GM20431 (cell line): ENCODE measurements around the gene SLC39A8.
"Not testable (repeated sequence)": the region's sequence is repeated elsewhere in the genome, so short reads cannot be mapped to it uniquely, and the experiment has no call there.

Experiments used
- in situ Hi-C: fragments of 300-500 bp; cut with MseI, MboI; formaldehyde crosslinking; loops from one replicate; pipeline ENCODE4 v1.15.0; 2020; ENCODE audit warnings: low sequenced_read_pairs; ENCODE audit not compliant: unreplicated experiment

Gene SLC39A8

DNA sequence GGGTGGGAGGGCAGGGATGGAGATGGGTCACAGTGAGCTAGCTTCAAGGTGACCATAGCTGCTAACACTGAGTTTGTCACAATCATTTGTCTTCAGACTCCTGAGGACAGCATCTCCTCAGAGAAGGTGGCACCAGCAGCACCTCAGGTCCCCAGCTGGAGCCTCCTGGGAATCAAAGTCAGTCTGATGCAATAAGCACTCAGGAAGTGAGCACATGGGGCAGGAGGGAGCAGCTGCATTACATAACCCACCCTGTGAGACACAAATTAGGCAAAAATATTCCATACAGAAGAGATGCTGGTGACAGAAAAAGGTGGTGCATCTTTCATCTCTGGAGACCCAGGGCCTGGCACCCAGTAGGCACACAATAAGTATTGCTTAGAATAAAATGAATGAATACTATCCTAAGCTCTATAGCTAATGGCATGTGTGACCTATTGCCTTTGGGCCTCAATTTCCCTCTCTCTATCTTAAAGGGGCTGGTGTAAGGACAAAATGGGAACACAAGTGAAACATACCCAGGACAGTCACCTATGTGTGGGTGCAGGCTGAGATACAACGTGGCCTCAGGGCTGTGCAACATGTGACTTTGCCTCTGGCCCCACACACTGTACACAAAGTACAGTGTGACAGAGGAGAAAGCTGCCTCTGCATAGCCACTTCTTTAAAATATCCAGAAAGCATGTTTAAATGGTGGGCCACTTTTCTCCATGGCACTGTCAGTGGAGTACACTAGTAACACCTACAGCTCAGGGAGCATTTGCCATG is 37.1 kb downstream of the SLC39A8 start:
- in situ Hi-C loops = no loop called here

DNA sequence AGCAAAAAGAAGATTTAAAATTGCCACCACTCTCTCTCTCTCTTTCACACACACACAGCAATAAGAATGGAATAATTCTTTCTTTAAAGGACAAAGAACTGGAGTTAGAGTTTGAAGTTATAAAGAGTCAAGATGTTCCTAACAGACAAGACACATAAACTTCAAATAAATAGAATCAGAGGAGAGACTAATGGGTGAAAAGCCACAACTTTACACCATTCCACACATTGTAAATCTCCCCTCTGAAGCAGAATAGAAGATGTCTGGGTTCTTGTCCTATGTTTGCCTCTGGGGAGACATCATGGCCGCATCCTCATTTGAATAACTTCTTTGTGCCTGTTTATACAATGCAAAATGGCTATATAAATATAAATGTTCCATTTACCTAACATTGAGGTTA is 39.6 kb downstream of the SLC39A8 start:
- in situ Hi-C loops = no loop called here

DNA sequence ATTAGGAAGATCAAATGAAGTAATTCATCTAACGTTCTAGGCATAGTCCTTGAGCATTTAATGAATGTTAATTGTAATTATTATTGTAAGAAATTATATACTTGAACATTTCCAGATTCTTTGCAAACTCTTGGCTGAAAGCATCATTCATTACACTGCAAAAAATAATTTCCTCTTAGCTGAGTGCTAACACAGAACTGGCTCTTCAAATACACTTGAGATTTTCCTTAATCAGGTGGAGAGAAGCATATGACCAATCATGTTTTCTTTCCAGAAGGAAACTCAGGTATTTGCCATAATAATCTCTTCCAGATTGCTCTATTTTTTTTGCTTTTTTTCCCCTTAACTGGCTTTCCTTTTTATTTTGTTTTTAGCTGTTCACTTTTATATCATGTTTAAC is 42.5 kb downstream of the SLC39A8 start:
- in situ Hi-C loops = no loop called here

DNA sequence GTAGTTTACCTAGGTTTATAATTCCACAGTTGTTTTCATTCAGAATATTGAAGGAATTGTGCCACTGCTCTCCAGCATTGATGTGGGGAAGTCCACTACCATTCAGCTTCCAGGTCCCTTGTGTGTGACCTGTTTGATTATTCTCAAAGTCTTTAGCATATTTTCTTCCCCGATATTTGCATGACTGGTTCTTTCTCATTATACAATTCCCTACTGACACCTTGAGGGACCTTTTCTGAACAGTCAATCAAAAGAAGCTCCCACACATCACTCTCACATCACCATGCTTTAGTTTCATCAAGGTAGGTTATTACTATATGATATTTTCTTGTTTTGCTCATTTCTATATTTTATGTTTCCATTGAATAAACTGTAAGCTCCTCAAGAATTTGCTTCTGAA is 44.1 kb downstream of the SLC39A8 start:
- in situ Hi-C loops = no loop called here

DNA sequence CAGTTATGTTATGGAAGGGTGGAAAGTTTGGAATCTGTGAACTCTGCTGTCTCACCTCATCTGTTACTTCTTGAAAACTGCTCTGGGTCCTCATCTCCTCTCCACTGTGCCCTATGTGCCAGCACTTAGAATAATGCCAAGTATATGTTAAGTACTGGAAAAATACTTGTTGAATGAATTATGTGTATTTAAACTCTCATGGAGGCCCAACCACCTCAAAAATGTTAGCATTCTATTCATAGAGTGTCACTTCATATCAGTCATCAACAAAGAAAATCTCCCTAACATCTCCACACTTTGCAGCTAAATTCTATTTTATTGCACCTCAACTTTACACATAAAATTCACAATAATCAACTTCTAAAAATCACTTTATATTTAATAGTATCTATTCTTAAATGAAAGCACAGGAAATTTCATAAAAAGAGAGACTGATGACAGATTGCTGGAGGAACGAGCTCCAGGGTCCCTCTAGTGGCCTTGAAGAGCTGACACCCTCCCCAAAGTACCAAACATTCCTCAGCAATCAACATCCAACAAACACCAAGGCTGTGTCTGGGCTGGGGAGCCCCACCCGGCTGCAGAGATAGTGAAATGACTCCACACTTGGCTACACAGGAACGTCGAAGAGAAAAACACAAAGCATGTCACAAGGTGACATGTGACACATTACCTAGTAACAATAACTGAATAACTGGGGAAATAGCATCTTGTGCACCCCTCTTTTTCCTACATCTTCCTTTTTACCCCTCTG is 45.8 kb downstream of the SLC39A8 start:
- in situ Hi-C loops = no loop called here

DNA sequence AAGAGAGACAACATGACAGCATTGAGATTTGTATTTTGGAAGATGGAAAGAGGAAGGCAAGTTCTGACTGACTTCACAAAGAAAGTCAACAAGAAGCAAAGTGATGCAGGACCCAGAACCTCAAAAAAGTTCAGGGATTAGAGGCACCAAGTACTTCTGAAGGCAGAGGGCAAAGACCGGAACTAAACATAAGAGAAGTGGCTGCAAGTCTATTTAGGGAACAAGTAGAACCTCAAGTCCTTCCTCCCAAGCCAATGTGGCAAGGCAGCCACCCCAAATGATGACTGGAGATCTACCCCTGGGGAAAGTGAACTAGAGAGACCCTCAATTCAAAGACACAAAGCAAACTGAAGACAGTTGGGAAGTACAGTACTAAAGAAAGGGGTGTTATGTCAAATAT is 46.6 kb downstream of the SLC39A8 start:
- in situ Hi-C loops = no loop called here

DNA sequence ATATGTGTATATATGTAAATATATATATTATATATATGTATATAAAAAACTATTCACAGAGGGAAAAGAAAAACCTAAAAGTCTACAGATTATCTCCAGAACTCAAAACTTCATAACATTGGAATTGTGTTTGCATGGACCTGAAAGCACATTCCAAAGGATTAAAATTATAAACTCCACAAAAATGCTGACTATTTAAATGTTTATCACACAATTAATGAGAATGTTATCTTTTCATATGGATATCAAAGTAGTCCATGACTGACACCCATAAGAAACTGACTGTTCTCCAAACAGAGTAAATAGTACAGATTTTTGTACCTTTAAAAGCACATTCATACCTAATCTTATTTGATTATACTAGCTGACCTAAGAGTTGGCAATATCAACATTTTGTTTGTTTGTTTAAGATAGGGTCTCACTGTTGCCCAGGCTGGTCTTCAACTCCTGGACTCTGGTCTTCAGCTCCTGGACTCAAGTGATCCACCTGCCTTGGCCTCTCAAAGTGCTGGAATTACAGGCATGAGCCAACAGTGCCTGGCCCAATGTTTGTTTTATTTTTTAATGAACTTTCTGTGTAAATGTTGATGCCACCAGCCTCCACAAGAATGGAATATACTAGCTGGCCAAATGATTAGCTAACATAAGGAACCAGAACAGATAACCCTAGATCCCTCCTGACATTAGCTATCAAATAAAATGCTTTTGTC is 50.0 kb downstream of the SLC39A8 start:
- in situ Hi-C loops = no loop called here

DNA sequence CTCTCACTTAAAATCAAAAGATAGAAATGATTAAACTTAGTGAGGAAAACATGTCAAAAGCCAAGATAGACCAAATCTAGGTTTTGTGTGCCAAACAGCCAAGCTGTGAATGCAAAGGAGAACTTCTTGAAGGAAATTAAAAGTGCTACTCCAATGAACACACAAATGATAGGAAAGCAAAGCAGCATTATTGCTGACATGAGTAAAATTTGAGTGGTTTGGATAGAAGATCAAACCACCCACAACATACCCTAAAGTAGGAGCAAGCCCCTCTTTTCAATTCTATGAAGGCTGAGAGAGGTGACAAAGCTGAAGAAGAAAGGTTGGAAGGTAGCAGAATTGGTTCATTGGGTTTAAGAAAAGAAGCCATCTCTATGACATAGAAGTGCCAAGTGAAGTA is 56.8 kb downstream of the SLC39A8 start:
- in situ Hi-C loops = no loop called here

DNA sequence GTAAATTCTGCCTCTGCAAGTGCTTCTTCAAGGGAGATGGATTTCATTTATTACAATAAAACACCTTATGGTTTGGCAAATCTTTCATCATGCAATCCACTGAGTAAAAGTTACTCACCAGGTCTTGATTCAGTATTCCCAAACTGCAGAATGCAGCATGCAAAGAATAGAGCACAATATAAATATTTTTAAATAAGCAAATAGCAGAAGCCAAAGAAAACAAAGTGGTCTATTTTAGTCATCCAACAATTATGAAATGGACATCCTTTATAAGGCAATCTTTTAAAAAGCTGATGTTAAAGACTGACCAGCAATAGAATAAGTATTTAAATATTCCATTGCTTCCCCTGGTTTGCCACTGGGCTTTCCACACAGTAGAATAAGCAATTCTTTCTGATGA is 59.5 kb downstream of the SLC39A8 start:
- in situ Hi-C loops = no loop called here

DNA sequence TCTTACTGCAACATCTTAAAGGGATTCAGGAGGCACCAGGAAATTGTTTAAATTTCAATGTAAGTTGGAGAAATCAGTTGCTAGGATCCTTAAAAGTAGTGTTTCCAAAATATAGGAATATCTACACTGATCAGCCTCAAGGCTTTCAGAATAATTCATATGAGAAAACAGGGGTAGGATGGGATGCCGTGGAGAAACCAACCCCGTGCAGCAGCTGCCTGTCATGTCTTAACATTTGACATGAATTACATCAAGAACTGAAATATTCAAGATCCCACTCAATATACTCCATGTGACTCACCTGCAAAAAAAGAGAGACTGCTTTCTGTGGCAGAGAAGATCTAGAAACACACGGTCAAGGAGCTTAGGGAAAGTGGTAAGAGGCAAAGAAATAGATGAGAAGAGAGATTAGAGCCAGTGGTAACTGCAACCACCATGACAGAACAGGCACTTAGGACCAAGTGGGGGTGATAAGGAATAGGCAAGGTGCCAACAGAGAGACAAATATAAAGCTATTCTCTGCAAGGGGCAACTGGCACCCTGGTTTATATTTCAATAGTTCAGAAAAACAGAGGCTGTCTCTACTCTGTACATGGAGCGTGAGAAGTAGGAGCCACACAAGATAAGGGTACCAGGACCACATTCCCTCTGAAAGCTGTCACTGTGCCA is 64.0 kb downstream of the SLC39A8 start:
- in situ Hi-C loops = no loop called here

DNA sequence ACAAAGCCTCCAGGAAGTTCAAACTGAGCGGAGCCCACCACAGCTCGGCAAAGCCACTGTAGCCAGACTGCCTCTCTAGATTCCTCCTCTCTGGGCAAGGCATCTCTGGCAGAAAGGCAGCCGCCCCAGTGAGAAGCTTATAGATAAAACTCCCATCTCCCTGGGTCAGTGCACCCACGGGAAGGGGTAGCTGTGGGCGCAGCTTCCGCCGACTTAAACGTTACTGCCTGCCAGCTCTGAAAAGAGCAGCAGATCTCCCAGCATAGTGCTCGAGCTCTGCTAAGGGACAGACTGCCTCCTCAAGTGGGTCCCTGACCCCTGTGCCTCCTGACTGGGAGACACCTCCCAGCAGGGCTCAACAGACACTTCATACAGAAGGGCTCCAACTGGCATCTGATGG is 72.0 kb downstream of the SLC39A8 start:
- in situ Hi-C loops = not testable (repeated sequence)

DNA sequence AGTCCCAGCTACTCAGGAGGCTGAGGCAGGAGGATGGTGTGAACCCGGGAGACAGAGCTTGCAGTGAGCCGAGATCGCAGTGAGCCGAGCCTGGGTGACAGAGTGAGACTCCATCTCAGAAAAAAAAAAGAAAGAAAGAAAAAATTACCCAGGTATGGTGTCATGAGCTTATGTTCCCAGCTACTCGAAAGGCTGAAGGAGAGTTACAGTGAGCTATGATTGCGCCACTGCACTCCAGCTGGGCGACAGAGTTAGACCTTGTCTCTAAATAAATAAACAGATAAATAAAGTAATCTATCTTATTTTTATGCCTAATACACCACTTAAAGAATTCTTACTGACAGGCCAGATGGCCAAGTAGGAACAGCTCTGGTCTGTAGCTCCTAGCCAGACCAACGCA is 73.0 kb downstream of the SLC39A8 start:
- in situ Hi-C loops = no loop called here

DNA sequence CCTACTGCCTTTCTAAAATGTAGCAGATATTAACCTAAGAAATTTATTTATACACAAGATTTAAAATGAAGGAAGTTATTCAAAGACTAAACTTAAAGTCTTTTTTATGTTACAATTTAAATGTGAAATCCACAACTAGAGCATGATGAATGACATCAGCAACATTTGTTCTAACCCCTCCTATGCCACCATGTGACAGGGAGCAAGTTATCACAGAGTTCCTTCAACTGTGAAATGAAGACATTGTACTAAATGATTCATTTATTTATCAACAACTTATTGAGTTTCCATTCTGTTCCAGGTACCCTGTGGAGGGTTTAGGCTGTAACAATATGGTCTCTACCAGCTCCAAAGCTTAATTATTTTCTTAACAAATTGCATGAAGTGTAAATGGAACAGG is 76.9 kb downstream of the SLC39A8 start:
- in situ Hi-C loops = no loop called here

DNA sequence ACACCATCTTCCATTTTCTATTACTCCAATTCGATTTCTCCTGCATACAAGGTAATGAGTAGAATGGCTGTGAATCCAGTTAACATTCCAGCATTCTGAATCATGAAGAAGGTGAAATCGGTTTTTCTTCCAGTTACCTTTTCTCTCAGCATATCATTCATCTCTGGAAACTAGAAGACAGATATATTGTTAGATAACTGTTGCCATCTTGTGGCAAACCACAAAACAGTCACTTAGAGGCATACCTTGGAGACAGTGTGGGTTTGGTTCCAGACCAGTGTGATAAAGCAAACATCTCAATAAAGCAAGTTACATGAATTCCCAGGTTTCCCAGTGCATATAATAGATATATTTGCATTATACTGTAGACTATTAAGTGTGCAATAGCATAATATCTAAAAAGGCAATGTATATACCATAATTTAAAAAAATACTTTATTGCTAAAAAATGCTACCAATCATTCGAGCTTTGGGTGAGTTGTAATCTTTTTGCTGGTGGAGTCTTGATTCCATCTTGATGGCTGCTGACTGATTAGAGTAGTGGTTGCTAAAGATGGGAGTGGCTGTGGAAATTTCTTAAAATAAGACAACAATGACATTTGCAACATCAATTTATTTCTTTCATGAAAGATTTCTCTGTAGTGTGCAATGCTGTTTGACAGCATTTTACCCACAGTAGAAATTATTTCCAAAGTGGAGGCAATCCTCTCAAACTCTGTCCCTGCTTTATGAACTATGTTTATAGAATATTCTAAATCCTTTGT is 82.1 kb downstream of the SLC39A8 start:
- in situ Hi-C loops = no loop called here

DNA sequence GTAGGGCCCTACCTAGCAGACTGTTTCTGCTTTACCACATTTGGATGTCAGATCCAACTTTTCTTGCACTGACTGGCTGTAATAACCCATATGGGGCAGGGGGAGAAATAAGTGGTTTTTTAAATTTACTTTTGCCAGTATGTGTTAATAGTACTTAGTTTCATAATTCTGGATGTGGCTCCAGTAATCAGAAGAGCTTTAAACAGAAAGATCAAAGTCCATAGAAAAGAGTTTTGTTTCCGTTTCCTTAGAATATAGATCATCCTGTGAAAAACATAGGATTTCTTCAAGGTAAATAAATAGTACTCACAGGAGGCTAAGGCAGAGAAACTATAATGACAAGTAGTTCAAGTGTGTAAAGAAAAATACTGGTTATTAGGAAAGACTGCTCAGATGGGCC is 85.6 kb downstream of the SLC39A8 start:
- in situ Hi-C loops = no loop called here

DNA sequence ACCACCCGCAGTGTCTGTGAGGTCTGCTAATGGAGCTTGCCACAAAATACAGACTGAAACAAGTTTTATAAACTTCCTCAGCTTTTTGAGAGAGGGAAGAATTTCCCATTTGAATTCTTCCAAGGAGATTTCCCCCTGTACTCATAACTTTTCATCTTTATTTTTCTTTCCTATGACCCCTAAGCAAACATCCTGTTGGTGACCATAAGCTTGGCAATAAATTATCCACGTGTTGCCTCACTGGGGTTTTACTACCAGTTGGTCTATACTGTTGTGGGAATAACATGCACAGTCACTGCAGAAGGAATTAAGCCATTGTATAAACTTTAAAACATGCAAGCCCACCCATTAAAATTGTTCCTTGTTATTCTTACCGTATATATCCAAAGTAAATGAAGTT is 86.2 kb downstream of the SLC39A8 start:
- in situ Hi-C loops = no loop called here

DNA sequence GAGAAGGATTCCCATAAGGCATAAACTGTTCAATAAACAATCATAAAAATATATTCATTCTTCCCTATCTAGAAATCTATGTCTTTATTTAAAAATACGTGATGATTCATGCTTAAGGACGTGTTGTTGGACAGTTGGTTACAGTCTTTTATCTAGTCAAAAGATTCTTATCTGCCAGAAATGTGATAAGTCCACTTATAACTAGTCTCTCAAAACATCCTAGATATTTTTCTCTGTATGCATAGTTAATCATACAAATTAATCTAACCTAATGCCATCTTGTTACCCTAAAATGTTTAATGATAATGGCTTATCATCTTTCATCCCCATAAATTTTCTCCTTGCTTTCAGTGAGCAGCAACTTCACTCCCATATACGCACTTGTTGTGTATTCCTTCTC is 89.0 kb downstream of the SLC39A8 start:
- in situ Hi-C loops = no loop called here

DNA sequence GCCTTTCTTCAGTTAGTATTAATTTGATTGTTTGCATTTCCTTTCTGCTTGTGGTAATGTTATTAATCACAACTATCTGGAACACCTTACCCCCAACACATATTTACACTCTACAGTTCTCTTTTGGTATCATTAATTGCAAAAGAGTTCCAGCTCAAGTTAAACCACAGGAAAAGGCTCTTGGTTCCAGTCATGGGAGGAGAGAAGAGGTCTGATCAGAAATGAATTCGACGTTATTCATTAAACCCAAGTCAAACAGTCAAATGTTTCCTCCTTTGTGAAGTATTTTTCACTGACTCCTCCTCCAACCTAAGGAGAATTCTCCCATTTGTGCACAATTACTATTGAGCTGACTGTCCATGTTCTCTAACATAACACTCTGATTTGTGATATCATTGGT is 91.4 kb downstream of the SLC39A8 start:
- in situ Hi-C loops = no loop called here

DNA sequence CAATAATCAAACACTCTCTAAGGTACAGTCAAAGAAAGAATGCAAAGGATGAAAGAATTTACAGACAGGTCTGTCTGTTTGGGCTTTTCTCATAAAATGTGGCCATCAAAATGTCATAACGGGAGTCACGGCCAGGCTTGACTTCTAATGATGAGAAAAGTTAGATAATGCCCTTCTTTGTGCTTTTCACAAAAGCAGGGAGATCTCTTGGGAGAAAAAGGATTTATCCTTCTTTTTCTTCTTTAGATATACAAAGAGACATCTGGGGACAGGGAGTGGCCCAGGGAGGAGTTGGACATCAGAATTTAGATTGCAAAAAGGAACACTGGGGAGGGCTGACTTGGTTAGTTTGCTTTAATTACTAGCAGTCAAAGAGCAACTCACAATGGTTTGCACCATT is 93.1 kb downstream of the SLC39A8 start:
- in situ Hi-C loops = no loop called here

DNA sequence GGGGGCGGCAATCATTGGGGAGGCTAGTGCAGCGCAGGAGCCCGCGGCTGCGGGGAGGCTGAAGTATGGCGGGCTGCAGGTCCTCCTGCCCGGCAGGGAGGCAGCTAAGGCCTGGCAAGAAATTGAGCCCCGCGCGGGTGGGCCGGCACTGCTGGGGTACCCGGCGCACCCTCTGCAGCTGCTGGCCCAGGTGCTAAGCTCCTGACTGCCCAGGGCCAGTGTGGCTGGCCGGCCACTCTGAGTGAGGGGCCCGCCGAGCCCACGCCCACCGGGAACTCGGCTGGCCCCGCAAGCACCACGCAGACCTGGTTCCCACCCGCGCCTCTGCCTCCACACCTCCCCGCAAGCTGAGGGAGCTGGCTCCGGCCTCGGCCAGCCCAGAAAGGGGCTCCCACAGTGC is 94.9 kb downstream of the SLC39A8 start:
- in situ Hi-C loops = no loop called here
